ENCODE measurements around the gene PARP15. TPM values are rescaled to one million over a fixed set of nuclear protein-coding genes. Genes with fewer than 3 reads are reported as not detected.
A peak's percentile ranks its signal among the peaks of the same experiment; 100 is the strongest.
"Not testable (repeated sequence)": the region's sequence is repeated elsewhere in the genome, so short reads cannot be mapped to it uniquely, and the experiment has no call there.

The PARP15 gene
- total RNA-seq, 6 donors from 2014 or later, result 7.0 to 30.4 (median 12.3) TPM

GRCh38 chr3:122681284-122681973 is 104.0 kb downstream of the PARP15 start:
- no peak for TF ChIP-seq CTCF (IDR thresholded peaks at IDR 0.05)
- peak in 1 of 4 donors; percentile 5 for TF ChIP-seq POLR2A (IDR thresholded peaks at IDR 0.05)
- DNase-seq (peak; percentile 25 to 32), ATAC-seq (ENCODE audit: low FRiP score in 2 of 2) (no peak)
- peak overlapping the region; percentile 79 to 93 (median 88) for H3K4me3 ChIP-seq
- H3K27ac ChIP-seq, result peak overlapping the region; percentile 95 to 99 (median 99)
- 10 to 14% methylated on average over 18 to 24 of the region's 24 CpGs for WGBS, 2 donors
- peaks cover 30 to 48% (median 40%) of the 10 kb centered on the region in 4 donors for H3K4me1 ChIP-seq
- no peaks in the 10 kb centered on the region for H3K9me3 ChIP-seq
- no peaks in the 10 kb centered on the region for H3K27me3 ChIP-seq
- peaks cover 0 to 5% (median 0%) of the 10 kb centered on the region in 4 donors for H3K36me3 ChIP-seq

DNA sequence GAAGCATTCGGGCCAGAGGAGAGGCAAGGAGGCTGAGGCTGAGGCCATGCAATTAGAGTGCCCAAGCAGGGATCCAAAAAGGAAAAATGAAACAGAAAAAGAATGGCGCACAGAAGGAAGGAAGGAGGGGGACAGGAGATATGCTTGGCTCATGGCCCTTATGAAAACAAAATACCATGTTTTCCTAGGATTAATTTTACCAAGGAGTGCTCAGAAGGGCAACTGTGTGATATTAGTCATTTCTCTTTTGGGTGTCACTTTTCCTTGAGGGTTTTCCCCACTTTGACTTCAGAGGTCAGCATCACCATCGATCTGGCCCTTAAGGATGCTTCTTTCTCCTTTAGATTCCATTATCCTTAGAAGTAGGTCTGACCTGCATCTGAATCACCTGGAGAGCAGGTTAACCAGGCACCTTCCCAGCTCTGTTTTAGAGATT is 104.5 kb downstream of the PARP15 start:
- TF ChIP-seq CTCF (IDR thresholded peaks at IDR 0.05) (no peak), POLR2A (IDR thresholded peaks at IDR 0.05) (no peak), EP300 (IDR thresholded peaks at IDR 0.05) (no peak), POLR2AphosphoS5 (IDR thresholded peaks at IDR 0.05) (no peak)
- WGBS, 2 donors, result 32 to 44% methylated on average over 3 of the region's 3 CpGs
- Histone ChIP-seq H3K36me3 (peaks cover 0 to 8% (median 0%) of the 10 kb centered on the region in 4 donors), H3K4me1 (peaks cover 30 to 49% (median 40%) of the 10 kb centered on the region in 4 donors), H3K27ac (peak overlapping the region; percentile 95 to 99 (median 99)), H3K9me3 (no peaks in the 10 kb centered on the region), H3K27me3 (no peaks in the 10 kb centered on the region), H3K4me3 (peak overlapping the region; percentile 79 to 93 (median 88))
- DNase-seq (no peak), ATAC-seq (ENCODE audit: low FRiP score in 2 of 2) (no peak)

GRCh38 chr3:122682778-122683411 is 105.4 kb downstream of the PARP15 start:
- 38 to 57% methylated on average over 11 of the region's 11 CpGs for WGBS, 2 donors
- ATAC-seq (ENCODE audit: low FRiP score in 2 of 2), result not testable (repeated sequence)

GRCh38 chr3:122687298-122687697 is 109.8 kb downstream of the PARP15 start:
- 75 to 94% methylated on average over 2 of the region's 2 CpGs for WGBS, 2 donors
- H3K4me3 ChIP-seq, result no peak overlapping the region
- H3K27me3 ChIP-seq, result no peaks in the 10 kb centered on the region
- peaks cover 11 to 29% (median 19%) of the 10 kb centered on the region in 4 donors for H3K4me1 ChIP-seq
- TF ChIP-seq CTCF (IDR thresholded peaks at IDR 0.05), result no peak
- no peak for TF ChIP-seq POLR2A (IDR thresholded peaks at IDR 0.05)
- TF ChIP-seq POLR2AphosphoS5 (IDR thresholded peaks at IDR 0.05), result no peak
- no peak for TF ChIP-seq EP300 (IDR thresholded peaks at IDR 0.05)
- H3K9me3 ChIP-seq, result no peaks in the 10 kb centered on the region
- DNase-seq (no peak), ATAC-seq (ENCODE audit: low FRiP score in 2 of 2) (peak in 1 of 2 donors; percentile 62)
- no peak overlapping the region for H3K27ac ChIP-seq
- H3K36me3 ChIP-seq, result peaks cover 0 to 18% (median 11%) of the 10 kb centered on the region in 4 donors

More at GRCh38 chr3:122682778-122683411, 105.4 kb downstream of the PARP15 start:
- not testable (repeated sequence) for H3K9me3 ChIP-seq, H3K36me3 ChIP-seq, H3K27me3 ChIP-seq
- Histone ChIP-seq H3K27ac (peak overlapping the region; percentile 95 to 99 (median 99)), H3K4me1 (peaks cover 30 to 52% (median 42%) of the 10 kb centered on the region in 4 donors), H3K4me3 (peak overlapping the region; percentile 6 to 91 (median 82))
- DNase-seq, result peak; percentile 17 to 73
- TF ChIP-seq POLR2AphosphoS5 (IDR thresholded peaks at IDR 0.05) (peak; percentile 68 to 73), EP300 (IDR thresholded peaks at IDR 0.05) (peak in 3 of 4 donors; percentile 16 to 96 (median 78))

Other genes starting within 250 kb of the PARP15 start
- gene MIX23, start 194.4 kb upstream of the PARP15 start, total RNA-seq, result 10 to 100 TPM; 15.5 to 24.7 (median 18.2) TPM
- gene FAM162A, start 193.5 kb upstream of the PARP15 start, total RNA-seq, result 10 to 100 TPM in 5 of 6 donors, 1 to 10 TPM in 1; 4.2 to 29.0 (median 16.0) TPM
- 1 to 10 TPM; 2.0 to 8.4 (median 5.4) TPM for gene WDR5B, start 161.6 kb upstream of the PARP15 start, total RNA-seq
- gene KPNA1, start 62.7 kb upstream of the PARP15 start, total RNA-seq, result 100 to 1,000 TPM in 1 of 6 donors, 10 to 100 TPM in 5; 38.9 to 104 (median 43.4) TPM
- 10 to 100 TPM; 49.2 to 70.8 (median 58.0) TPM for gene PARP9, start 13.3 kb upstream of the PARP15 start, total RNA-seq
- 10 to 100 TPM; 24.3 to 66.4 (median 51.8) TPM for gene DTX3L, start 13.3 kb upstream of the PARP15 start, total RNA-seq
- 100 to 1,000 TPM in 5 of 6 donors, 10 to 100 TPM in 1; 99.3 to 376 (median 182) TPM for gene PARP14, start 103.2 kb downstream of the PARP15 start, total RNA-seq
- 10 to 100 TPM in 5 of 6 donors, 1 to 10 TPM in 1; 6.8 to 36.4 (median 13.9) TPM for gene HSPBAP1, start 216.2 kb downstream of the PARP15 start, total RNA-seq
- gene SLC49A4, start 217.4 kb downstream of the PARP15 start, total RNA-seq, result 10 to 100 TPM; 13.9 to 22.8 (median 20.7) TPM